VCaP (cell line): ENCODE data around the gene NCDN.

Source experiments
- H3K27ac ChIP-seq: fragments of 450-650 bp; 2 replicates; pipeline ENCODE4 v1.5.1; 2017
- CTCF ChIP-seq: fragments of 450-650 bp; conservative IDR thresholded peaks from 2 replicates; pipeline ENCODE4 v1.5.1; 2017; ENCODE audit warnings: mild to moderate bottlenecking, moderate library complexity

NCDN gene

GRCh38 chr1:35530168-35530567, 27.4 kb upstream of the NCDN start:
- no peak for TF ChIP-seq CTCF
- H3K27ac ChIP-seq, result no peak overlapping the region

- H3K27ac ChIP-seq, result no peak overlapping the region
- TF ChIP-seq CTCF, result no peak
Observed at GRCh38 chr1:35530946-35531345, 26.7 kb upstream of the NCDN start.

- no peak overlapping the region for H3K27ac ChIP-seq
- TF ChIP-seq CTCF, result no peak
Observed at GRCh38 chr1:35531368-35531767, 26.2 kb upstream of the NCDN start.

- no peak for TF ChIP-seq CTCF
- no peak overlapping the region for H3K27ac ChIP-seq
Observed at GRCh38 chr1:35532497-35533223, 24.9 kb upstream of the NCDN start.

GRCh38 chr1:35533586-35533985, 24.0 kb upstream of the NCDN start:
- no peak overlapping the region for H3K27ac ChIP-seq
- no peak for TF ChIP-seq CTCF

GRCh38 chr1:35535243-35535642, 22.4 kb upstream of the NCDN start:
- no peak for TF ChIP-seq CTCF
- no peak overlapping the region for H3K27ac ChIP-seq

- H3K27ac ChIP-seq, result no peak overlapping the region
- no peak for TF ChIP-seq CTCF
Observed at GRCh38 chr1:35536556-35537162, 20.9 kb upstream of the NCDN start.
